NCI-H146 treated with DMSO at 0.1 percent for 48 hours (cell line): Measurements from ENCODE around the gene GPR173.
A peak's percentile ranks its signal among the peaks of the same experiment; 100 is the strongest.

Source experiments
- DNase-seq: peaks from one replicate; lab custom pipeline; 2025; ENCODE audit not compliant: unreplicated experiment; lab: John Stamatoyannopoulos, UW

GPR173 gene

GRCh38 chrX:53048169-53049126 is at the start of gene GPR173:
Gene GPR173 (plus strand): TSS chrX:53048789. CDS start chrX:53076622, 27,833 bp downstream.
- peak; percentile 42 for DNase-seq

GRCh38 chrX:53000447-53001135 is 48.0 kb upstream of the GPR173 start:
- DNase-seq, result no peak

DNA sequence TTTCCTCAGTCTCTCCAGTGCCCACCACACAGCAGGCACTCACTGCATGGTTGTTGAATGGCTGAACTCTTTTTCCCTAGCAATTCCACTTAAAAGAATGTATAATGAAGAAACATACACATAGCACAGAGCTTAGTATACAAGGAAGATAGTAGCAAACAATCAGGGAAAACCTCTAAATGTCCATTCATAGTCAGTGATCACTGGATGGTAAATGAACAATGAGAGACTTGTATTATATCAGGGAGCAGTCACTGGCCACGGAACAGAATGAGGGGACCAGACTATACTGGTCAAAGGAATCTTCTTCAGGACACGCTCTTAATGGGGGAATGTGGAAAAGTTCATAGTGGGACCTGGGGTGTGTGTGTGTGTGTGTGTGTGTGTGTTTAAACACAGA is 46.6 kb upstream of the GPR173 start:
- DNase-seq, result no peak

- no peak for DNase-seq
Measured at GRCh38 chrX:53003111-53003510, 45.5 kb upstream of the GPR173 start.

GRCh38 chrX:53004038-53004437 is 44.6 kb upstream of the GPR173 start:
- DNase-seq, result no peak

GRCh38 chrX:53004811-53005210 is 43.8 kb upstream of the GPR173 start:
- DNase-seq, result no peak

DNA sequence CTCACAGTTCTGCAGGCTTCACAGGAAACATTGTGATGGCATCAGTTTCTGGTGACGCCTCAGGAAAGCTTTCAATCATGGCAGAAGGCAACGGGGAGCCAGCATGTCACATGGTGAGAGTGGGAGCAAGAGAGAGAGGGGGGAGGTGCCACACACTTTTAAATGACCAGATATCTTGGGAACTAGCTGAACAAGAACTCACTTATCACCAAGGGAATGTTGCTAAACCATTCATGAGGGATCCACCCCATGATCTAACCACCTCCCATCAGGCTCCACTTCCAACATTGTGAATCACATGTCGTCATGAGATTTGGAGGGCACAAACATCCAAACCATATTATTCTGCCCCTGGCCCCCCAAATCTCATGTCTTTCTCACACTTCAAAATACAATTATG is 43.3 kb upstream of the GPR173 start:
- no peak for DNase-seq

- DNase-seq, result no peak
Measured at GRCh38 chrX:53009032-53009431, 39.6 kb upstream of the GPR173 start.

DNA sequence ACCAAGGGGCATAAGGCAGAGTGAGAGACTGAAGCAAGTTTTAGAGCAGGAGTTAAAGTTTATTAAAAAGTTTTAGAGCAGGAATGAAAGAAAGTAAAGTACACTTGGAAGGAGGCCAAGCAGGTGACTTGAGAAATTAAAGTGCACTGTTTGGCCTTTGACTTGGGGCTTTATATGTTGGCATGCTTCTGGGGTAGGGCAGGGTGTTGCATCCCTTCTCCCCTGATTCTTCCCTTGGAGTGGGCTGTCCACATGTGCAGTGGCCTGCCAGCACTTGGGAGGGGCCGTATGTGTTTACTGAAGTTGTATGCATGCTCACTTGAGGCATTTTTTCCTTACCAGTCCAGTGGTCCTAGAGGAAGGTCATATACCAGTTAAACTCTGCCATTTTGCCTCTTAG is 35.3 kb upstream of the GPR173 start:
- no peak for DNase-seq

- DNase-seq, result no peak
Measured at GRCh38 chrX:53018627-53019026, 30.0 kb upstream of the GPR173 start.

DNA sequence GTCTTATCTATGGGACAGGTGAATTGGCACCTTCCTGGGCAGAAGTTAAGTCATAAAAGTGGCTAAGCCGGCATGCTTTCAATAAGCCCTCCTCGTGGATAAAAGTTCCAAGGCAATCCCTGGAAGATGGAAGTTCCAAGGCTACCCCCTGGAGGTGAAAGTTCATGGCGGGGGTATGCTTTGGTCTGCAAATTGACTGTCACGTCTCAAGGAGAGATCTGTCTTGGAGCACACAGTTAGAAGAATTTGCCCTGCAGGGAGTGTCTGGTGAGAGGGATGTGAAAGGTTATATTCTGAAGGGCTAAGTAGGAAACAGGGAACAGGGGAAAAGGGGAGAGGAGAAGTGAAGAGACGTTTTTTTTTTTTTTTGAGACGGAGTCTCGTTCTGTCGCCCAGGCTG is 26.2 kb upstream of the GPR173 start:
- no peak for DNase-seq

- DNase-seq, result no peak
Measured at GRCh38 chrX:53028678-53029077, 19.9 kb upstream of the GPR173 start.

- DNase-seq, result no peak
Measured at GRCh38 chrX:53031380-53031779, 17.2 kb upstream of the GPR173 start.

GRCh38 chrX:53036149-53036548 is 12.4 kb upstream of the GPR173 start:
- no peak for DNase-seq

DNA sequence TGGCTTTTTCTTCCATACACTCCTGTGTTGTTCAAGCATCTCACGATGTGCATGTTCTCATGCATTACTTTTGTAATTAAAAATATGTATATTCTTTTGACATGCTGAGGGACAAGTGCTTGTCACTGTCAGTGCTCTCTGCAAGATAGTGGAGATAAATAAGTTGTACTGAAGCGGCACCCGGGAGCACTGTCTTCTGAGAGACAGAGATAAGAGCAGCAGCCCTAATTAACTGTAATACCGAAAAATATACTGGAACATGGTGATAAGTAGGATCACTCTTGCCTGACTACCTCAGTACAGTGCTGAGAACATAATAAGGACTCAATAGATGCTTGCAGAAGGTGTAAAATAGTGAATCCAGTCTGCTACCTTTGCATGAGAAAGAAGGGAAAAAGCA is 9.4 kb upstream of the GPR173 start:
- no peak for DNase-seq

DNA sequence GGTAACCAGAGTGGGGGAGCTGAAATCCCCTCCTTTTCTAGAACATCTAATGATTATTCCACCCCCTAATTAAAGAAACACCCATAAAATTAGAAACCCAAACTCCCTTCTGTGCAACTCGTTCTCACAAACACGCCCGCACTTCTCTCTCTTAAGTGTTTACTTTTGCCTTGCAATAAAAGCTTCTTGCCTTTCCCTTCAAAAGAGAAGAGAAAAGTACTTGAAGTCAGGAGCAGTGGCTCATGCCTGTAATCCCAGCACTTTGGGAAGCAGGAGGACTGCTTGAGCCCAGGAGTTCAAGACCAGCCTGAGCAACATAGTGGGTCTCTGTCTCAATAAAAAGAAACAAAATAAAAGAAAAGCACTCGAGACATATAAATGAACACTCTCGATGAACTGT is 3.6 kb upstream of the GPR173 start:
- no peak for DNase-seq

- no peak for DNase-seq
Measured at GRCh38 chrX:53047228-53047627, 1.4 kb upstream of the GPR173 start.

GRCh38 chrX:53049127-53049517 is 533 bp downstream of the GPR173 start:
- no peak for DNase-seq

- no peak for DNase-seq
Measured at GRCh38 chrX:53050841-53051240, 2.3 kb downstream of the GPR173 start.

GRCh38 chrX:53055244-53055849 is 6.8 kb downstream of the GPR173 start:
- no peak for DNase-seq

- DNase-seq, result no peak
Measured at GRCh38 chrX:53056292-53056691, 7.7 kb downstream of the GPR173 start.

- no peak for DNase-seq
Measured at GRCh38 chrX:53065104-53065503, 16.5 kb downstream of the GPR173 start.
